CD14-positive monocyte (primary cell): Measurements from ENCODE around the gene RNF220. TPM values are rescaled to one million over a fixed set of nuclear protein-coding genes. Genes with fewer than 3 reads are reported as not detected.
A peak's percentile ranks its signal among the peaks of the same experiment; 100 is the strongest.

Source experiments
- DNase-seq, 3 donors: peaks; one replicate each; pipeline ENCODE4 v3.0.0-alpha.2; 2011 to 2022
- H2AFZ ChIP-seq: 2 replicates; pipeline ENCODE4 v1.6.0; 2012; ENCODE audit warnings: mild to moderate bottlenecking, low read depth, low read length, inconsistent platforms; ENCODE audit not compliant: insufficient read depth, poor library complexity, severe bottlenecking
- H3K27ac ChIP-seq, 2 donors: 1 replicate in 1 of 2; 2 replicates in 1 of 2; pipeline ENCODE4 v1.5.1; 2012 to 2013; ENCODE audit warnings: low read length in 2 of 2, control low read depth in 1 of 2, inconsistent platforms in 1 of 2, low read depth in 1 of 2, mild to moderate bottlenecking in 1 of 2
- H3K27me3 ChIP-seq, 2 donors: one replicate each; pipeline versions ENCODE4 v1.6.0 to v1.6.1; 2011 to 2013; ENCODE audit warnings: low read length in 2 of 2; ENCODE audit not compliant: control insufficient read depth in 2 of 2, insufficient read depth in 2 of 2
- H3K36me3 ChIP-seq, 2 donors: replicated peaks in 1 of 2; 1 replicate in 1 of 2; 2 replicates in 1 of 2; pipeline versions ENCODE4 v1.5.1 to v1.6.1; 2012 to 2013; ENCODE audit warnings: low read length in 2 of 2, control low read depth in 1 of 2, inconsistent platforms in 1 of 2, mild to moderate bottlenecking in 1 of 2; ENCODE audit not compliant: insufficient read depth in 2 of 2, control insufficient read depth in 1 of 2
- H3K4me1 ChIP-seq, 2 donors: 1 replicate in 1 of 2; 2 replicates in 1 of 2; pipeline versions ENCODE4 v1.5.1 to v1.6.1; 2012 to 2013; ENCODE audit warnings: low read length in 2 of 2, control low read depth in 1 of 2, inconsistent platforms in 1 of 2, mild to moderate bottlenecking in 1 of 2, moderate library complexity in 1 of 2; ENCODE audit not compliant: insufficient read depth in 2 of 2, control insufficient read depth in 1 of 2
- H3K4me2 ChIP-seq: replicated peaks from 2 replicates; pipeline ENCODE3; 2012; ENCODE audit warnings: low read length, moderate library complexity, mild to moderate bottlenecking; ENCODE audit not compliant: poor library complexity, severe bottlenecking; ENCODE audit errors: extremely low read depth
- H3K4me3 ChIP-seq, 3 experiments: fragments of 200-600 bp in 1 of 3; sonication (generic) in 1 of 3; replicated peaks in 1 of 3; 1 replicate in 2 of 3; 2 replicates in 1 of 3; pipeline ENCODE4 v1.5.1; 2011 to 2013; ENCODE audit warnings: low read length in 3 of 3, mild to moderate bottlenecking in 3 of 3, control low read depth in 2 of 3, low read depth in 2 of 3, inconsistent platforms in 1 of 3, moderate library complexity in 1 of 3
- H3K79me2 ChIP-seq: 2 replicates; pipeline ENCODE4 v1.6.0; 2012; ENCODE audit warnings: mild to moderate bottlenecking, control low read depth, inconsistent platforms, low read length, moderate library complexity; ENCODE audit not compliant: insufficient read depth
- H3K9ac ChIP-seq: 2 replicates; pipeline ENCODE4 v1.6.0; 2017; ENCODE audit warnings: low read length, mild to moderate bottlenecking; ENCODE audit not compliant: insufficient read depth, poor library complexity, severe bottlenecking
- H3K9me3 ChIP-seq, 2 donors: replicated peaks in 1 of 2; 1 replicate in 1 of 2; 2 replicates in 1 of 2; pipeline versions ENCODE4 v1.5.1 to v1.6.1; 2012 to 2013; ENCODE audit warnings: low read length in 2 of 2, control low read depth in 1 of 2; ENCODE audit not compliant: control insufficient read depth in 1 of 2, insufficient read depth in 1 of 2
- H4K20me1 ChIP-seq: 2 replicates; pipeline ENCODE4 v1.6.0; 2012; ENCODE audit warnings: mild to moderate bottlenecking, low read length, control low read depth, moderate library complexity; ENCODE audit not compliant: insufficient read depth
- H3K27ac Mint-ChIP-seq, 7 donors: one replicate each; pipeline ENCODE4 v1.8.0; 2020; ENCODE audit warnings: mild to moderate bottlenecking in 7 of 7, mixed read lengths in 7 of 7, moderate library complexity in 6 of 7, inconsistent platforms in 2 of 7
- H3K27me3 Mint-ChIP-seq, 3 donors: one replicate each; pipeline ENCODE4 v1.8.0; 2021 to 2022; ENCODE audit warnings: low read depth in 3 of 3, mild to moderate bottlenecking in 3 of 3, mixed read lengths in 3 of 3, moderate library complexity in 3 of 3, inconsistent platforms in 1 of 3
- H3K36me3 Mint-ChIP-seq, 2 donors: one replicate each; pipeline ENCODE4 v1.8.0; 2020; ENCODE audit warnings: mixed read lengths in 2 of 2, inconsistent platforms in 1 of 2, mild to moderate bottlenecking in 1 of 2
- H3K4me1 Mint-ChIP-seq: one replicate; pipeline ENCODE4 v1.8.0; 2020; ENCODE audit warnings: mild to moderate bottlenecking, mixed read lengths
- H3K4me3 Mint-ChIP-seq, 2 donors: one replicate each; pipeline ENCODE4 v1.8.0; 2020; ENCODE audit warnings: mild to moderate bottlenecking in 2 of 2, mixed read lengths in 2 of 2, moderate library complexity in 1 of 2
- H3K9me3 Mint-ChIP-seq, 7 donors: one replicate each; pipeline ENCODE4 v1.8.0; 2020 to 2022; ENCODE audit warnings: mixed read lengths in 7 of 7, mild to moderate bottlenecking in 6 of 7, moderate library complexity in 6 of 7, inconsistent platforms in 2 of 7
- WGBS: methylation state at CpG from one replicate; pipeline ENCODE4 v1.1.5; 2013; ENCODE audit warnings: missing lambda C conversion rate; ENCODE audit not compliant: insufficient coverage; 5-methylcytosine and 5-hydroxymethylcytosine counted together
- intact Hi-C, 2 donors: fragments of 100-400 bp; cut with micrococcal nuclease; formaldehyde crosslinking; loops; one replicate each; pipeline versions ENCODE4 v1.15.0 to v1.15.1; 2023
- polyA plus RNA-seq, 3 donors: library from polyadenylated mRNA; depleted of rRNA in 1 of 3; unstranded in 2 of 3; stranded (reverse) in 1 of 3; fragments of 300-500 nt in 2 of 3; fragments of >200 nt in 1 of 3; fragmentation: Illumina TruSeq in 2 of 3; gene quantifications; 1 replicate in 2 of 3; 2 replicates in 1 of 3; pipeline ENCODE4 v1.2.3, GENCODE V29; 2012 to 2021
- TF ChIP-seq, protein P1 (sequence below): fragments of 200-600 bp; IDR thresholded peaks from one replicate; pipeline ENCODE4 v1.8.0; 2022; ENCODE audit warnings: antibody characterized with exemption, mild to moderate bottlenecking

The RNF220 gene
- polyA plus RNA-seq, 3 donors = 39.4 to 133 (median 49.4) TPM

DNA sequence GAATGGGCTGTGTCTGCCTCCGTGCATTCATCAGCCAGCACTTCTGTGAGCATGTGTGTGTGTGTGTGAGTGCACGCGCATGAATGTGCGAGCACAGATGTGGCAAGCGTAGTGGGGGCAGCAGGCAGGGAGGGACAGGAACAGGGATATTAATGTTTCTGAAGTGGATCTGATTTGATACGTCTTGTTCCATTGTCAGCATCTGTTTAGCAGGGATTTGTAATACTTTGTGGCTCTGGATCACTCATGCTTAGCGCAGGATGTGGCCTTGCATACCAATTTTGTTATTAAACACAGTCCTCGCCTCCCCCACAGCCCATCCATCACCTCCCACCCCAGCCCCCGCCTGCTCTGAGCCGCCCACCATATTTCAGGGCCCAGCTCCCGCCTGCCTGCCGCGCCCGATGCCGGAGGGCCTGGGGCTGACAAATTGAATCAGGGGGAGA is 216.8 kb downstream of the RNF220 start:
- Histone ChIP-seq H3K4me3 (no peak overlapping the region), H3K4me2 (no peak overlapping the region), H4K20me1 (no peaks in the 10 kb centered on the region), H3K9ac (no peak overlapping the region), H3K27ac (no peak overlapping the region), H3K79me2 (no peaks in the 10 kb centered on the region), H3K27me3 (no peaks in the 10 kb centered on the region), H2AFZ (no peak overlapping the region), H3K36me3 (no peaks in the 10 kb centered on the region), H3K9me3 (no peaks in the 10 kb centered on the region), H3K4me1 (no peaks in the 10 kb centered on the region)
- DNase-seq = no peak
- no peak overlapping the region for H3K4me3 Mint-ChIP-seq
- no peaks in the 10 kb centered on the region for H3K36me3 Mint-ChIP-seq
- TF ChIP-seq, protein P1, sequence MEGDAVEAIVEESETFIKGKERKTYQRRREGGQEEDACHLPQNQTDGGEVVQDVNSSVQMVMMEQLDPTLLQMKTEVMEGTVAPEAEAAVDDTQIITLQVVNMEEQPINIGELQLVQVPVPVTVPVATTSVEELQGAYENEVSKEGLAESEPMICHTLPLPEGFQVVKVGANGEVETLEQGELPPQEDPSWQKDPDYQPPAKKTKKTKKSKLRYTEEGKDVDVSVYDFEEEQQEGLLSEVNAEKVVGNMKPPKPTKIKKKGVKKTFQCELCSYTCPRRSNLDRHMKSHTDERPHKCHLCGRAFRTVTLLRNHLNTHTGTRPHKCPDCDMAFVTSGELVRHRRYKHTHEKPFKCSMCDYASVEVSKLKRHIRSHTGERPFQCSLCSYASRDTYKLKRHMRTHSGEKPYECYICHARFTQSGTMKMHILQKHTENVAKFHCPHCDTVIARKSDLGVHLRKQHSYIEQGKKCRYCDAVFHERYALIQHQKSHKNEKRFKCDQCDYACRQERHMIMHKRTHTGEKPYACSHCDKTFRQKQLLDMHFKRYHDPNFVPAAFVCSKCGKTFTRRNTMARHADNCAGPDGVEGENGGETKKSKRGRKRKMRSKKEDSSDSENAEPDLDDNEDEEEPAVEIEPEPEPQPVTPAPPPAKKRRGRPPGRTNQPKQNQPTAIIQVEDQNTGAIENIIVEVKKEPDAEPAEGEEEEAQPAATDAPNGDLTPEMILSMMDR = no peak
- H3K27me3 Mint-ChIP-seq = peaks cover 2 to 5% (median 3%) of the 10 kb centered on the region in 3 donors
- no peaks in the 10 kb centered on the region for H3K4me1 Mint-ChIP-seq
- WGBS = 100% methylated on average over 6 of the region's 15 CpGs
- peaks cover 0 to 1% (median 0%) of the 10 kb centered on the region in 7 donors for H3K9me3 Mint-ChIP-seq
- no peak overlapping the region for H3K27ac Mint-ChIP-seq
- intact Hi-C loops = no loop called here

DNA sequence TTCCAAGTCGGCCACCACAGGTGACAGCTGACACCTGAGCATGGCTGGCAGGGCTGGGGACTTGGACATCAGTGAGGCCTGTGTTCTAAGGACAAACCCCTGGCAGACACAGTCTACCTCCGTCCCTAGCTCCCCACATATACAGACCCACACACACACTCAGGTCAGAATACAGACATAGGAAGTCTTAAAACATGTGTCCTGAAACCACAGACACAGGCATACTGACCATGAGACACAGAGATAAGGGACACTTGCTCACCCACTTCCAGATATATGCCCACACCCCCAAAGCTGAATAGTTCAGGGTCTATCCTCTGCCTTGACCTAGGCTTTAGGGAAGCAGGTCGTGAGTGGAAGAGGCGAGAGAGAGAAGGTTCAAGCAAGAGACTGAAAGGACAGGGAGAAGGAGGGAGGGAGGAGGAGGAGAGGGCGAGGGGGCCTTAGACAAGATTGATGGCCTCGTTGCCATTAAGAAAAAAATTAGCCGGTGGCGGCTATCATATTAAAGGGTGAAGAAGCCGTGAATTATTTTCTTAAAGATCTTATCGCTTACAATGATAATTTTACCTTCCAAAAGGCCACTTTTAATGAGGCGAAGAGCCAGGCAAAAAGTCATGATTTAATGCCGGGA is 219.3 kb downstream of the RNF220 start:
- Mint-ChIP-seq H3K27me3 (peaks cover 0 to 5% (median 3%) of the 10 kb centered on the region in 3 donors), H3K9me3 (peaks cover 0 to 1% (median 0%) of the 10 kb centered on the region in 7 donors), H3K4me1 (no peaks in the 10 kb centered on the region), H3K27ac (peak overlapping the region in 1 of 7 donors; percentile 61), H3K4me3 (no peak overlapping the region), H3K36me3 (no peaks in the 10 kb centered on the region)
- no peak overlapping the region for H3K4me3 ChIP-seq
- 92% methylated on average over 11 of the region's 12 CpGs for WGBS
- intact Hi-C loops = no loop called here
- H3K36me3 ChIP-seq = no peaks in the 10 kb centered on the region
- no peak overlapping the region for H2AFZ ChIP-seq
- no peak overlapping the region for H3K4me2 ChIP-seq
- H3K79me2 ChIP-seq = no peaks in the 10 kb centered on the region
- no peak overlapping the region for H3K9ac ChIP-seq
- no peak overlapping the region for H3K27ac ChIP-seq
- no peaks in the 10 kb centered on the region for H3K27me3 ChIP-seq
- TF ChIP-seq, protein P1 = no peak
- no peaks in the 10 kb centered on the region for H4K20me1 ChIP-seq
- no peaks in the 10 kb centered on the region for H3K9me3 ChIP-seq
- no peak for DNase-seq
- H3K4me1 ChIP-seq = no peaks in the 10 kb centered on the region
